ENCODE data around the gene CRX. TPM values are rescaled to one million over a fixed set of nuclear protein-coding genes. Genes with fewer than 3 reads are reported as not detected.
"Not testable (repeated sequence)": the region's sequence is repeated elsewhere in the genome, so short reads cannot be mapped to it uniquely, and the experiment has no call there.

CRX gene
- total RNA-seq (not detected), polyA plus RNA-seq (1 to 10 TPM in 1 of 3 donors, under 1 TPM in 1, not detected in 1; 0.60 to 1.2 TPM)

GRCh38 chr19:47821460-47822020, at the start of gene CRX:
TSS of gene CRX (plus strand) at chr19:47821937. CDS start at chr19:47834444, 12,507 bp downstream.
- no peaks in the 10 kb centered on the region for H3K4me1 ChIP-seq
- H3K4me3 ChIP-seq, result no peak within 1 kb of the TSS
- H3K36me3 ChIP-seq, result no peaks in the 10 kb centered on the region
- no peak for DNase-seq
- no peak for TF ChIP-seq CTCF (IDR thresholded peaks at IDR 0.05)
- no peak for TF ChIP-seq POLR2AphosphoS5 (IDR thresholded peaks at IDR 0.05)
- TF ChIP-seq EP300 (IDR thresholded peaks at IDR 0.05), result no peak
- no peak for TF ChIP-seq POLR2A (IDR thresholded peaks at IDR 0.05)
- H3K27me3 ChIP-seq, result peaks cover 0 to 44% (median 0%) of the 10 kb centered on the region in 3 donors
- H3K27ac ChIP-seq, result no peak within 1 kb of the TSS
- intact Hi-C loops (cut with DNase I), result no loop called here
- H3K9me3 ChIP-seq, result no peaks in the 10 kb centered on the region
- 36 to 47% methylated on average over 15 of the region's 15 CpGs for WGBS, 2 donors

- DNase-seq, result no peak
- no peaks in the 10 kb centered on the region for H3K27me3 ChIP-seq
- TF ChIP-seq POLR2A (IDR thresholded peaks at IDR 0.05), result no peak
- TF ChIP-seq POLR2AphosphoS5 (IDR thresholded peaks at IDR 0.05), result no peak
- TF ChIP-seq EP300 (IDR thresholded peaks at IDR 0.05), result no peak
- TF ChIP-seq CTCF (IDR thresholded peaks at IDR 0.05), result no peak
- H3K9me3 ChIP-seq, result no peaks in the 10 kb centered on the region
- peaks cover 0 to 34% (median 32%) of the 10 kb centered on the region in 4 donors for H3K4me1 ChIP-seq
- WGBS, 2 donors, result 22 to 63% methylated on average over 4 of the region's 4 CpGs
- peaks cover 5 to 10% (median 8%) of the 10 kb centered on the region in 4 donors for H3K36me3 ChIP-seq
- intact Hi-C loops (cut with DNase I), result no loop called here
- peak overlapping the region in 3 of 4 donors; percentile 96 to 97 (median 97) for H3K27ac ChIP-seq
- no peak overlapping the region for H3K4me3 ChIP-seq
These were observed 45.2 kb upstream of the CRX start for GRCh38 chr19:47776568-47776967.

- Histone ChIP-seq H3K27ac (peak overlapping the region; percentile 96 to 100 (median 97)), H3K4me3 (peak overlapping the region; percentile 85 to 97 (median 90)), H3K4me1 (peaks cover 0 to 43% (median 41%) of the 10 kb centered on the region in 4 donors), H3K36me3 (peaks cover 5 to 14% (median 10%) of the 10 kb centered on the region in 4 donors)
- not testable (repeated sequence) for H3K27me3 ChIP-seq, DNase-seq, H3K9me3 ChIP-seq
- intact Hi-C loops (cut with DNase I), result loop anchor here (2.0 kb wide), 1 partner anchor 33 kb away; the partner anchor contains the start of gene NOP53
- 26 to 70% methylated on average over 23 of the region's 23 CpGs for WGBS, 2 donors
These were observed 44.3 kb upstream of the CRX start for GRCh38 chr19:47777245-47778048.

- H3K27me3 ChIP-seq, result no peaks in the 10 kb centered on the region
- H3K9me3 ChIP-seq, result no peaks in the 10 kb centered on the region
- peaks cover 5 to 23% (median 14%) of the 10 kb centered on the region in 4 donors for H3K36me3 ChIP-seq
- H3K4me1 ChIP-seq, result peaks cover 0 to 51% (median 47%) of the 10 kb centered on the region in 4 donors
- peak; percentile 88 for DNase-seq
- TF ChIP-seq EP300 (IDR thresholded peaks at IDR 0.05) (no peak), POLR2AphosphoS5 (IDR thresholded peaks at IDR 0.05) (peak; percentile 99 to 100 (median 100)), POLR2A (IDR thresholded peaks at IDR 0.05) (peak; percentile 99), CTCF (IDR thresholded peaks at IDR 0.05) (no peak)
- intact Hi-C loops (cut with DNase I), result loop anchor here (2.0 kb wide), 1 partner anchor 34 kb away; the partner anchor contains the start of gene NOP53
- peak within 1 kb of the TSS; percentile 85 to 97 (median 90) for H3K4me3 ChIP-seq
- peak within 1 kb of the TSS; percentile 96 to 100 (median 97) for H3K27ac ChIP-seq
- WGBS, 2 donors, result 0 to 1% methylated on average over 65 of the region's 65 CpGs
These were observed 43.4 kb upstream of the CRX start, which contains the start of gene SELENOW for GRCh38 chr19:47778049-47778953. TSS of gene SELENOW (plus strand) at chr19:47778703. CDS start at chr19:47778786, 83 bp downstream.

All from sigmoid colon (tissue), 7 donors.